ENCODE measurements around the gene SYTL3. TPM values are rescaled to one million over a fixed set of nuclear protein-coding genes. Genes with fewer than 3 reads are reported as not detected.
A peak's percentile ranks its signal among the peaks of the same experiment; 100 is the strongest.

Gene SYTL3
- total RNA-seq, 2 experiments from 2014 or later: 25.8 to 26.9 TPM

- H3K9me3 Mint-ChIP-seq: peaks cover 17% of the 10 kb centered on the region
- DNase-seq: no peak
- H3K4me1 Mint-ChIP-seq: peaks cover 11% of the 10 kb centered on the region
- no peak overlapping the region for H3K4me3 Mint-ChIP-seq
- H3K27me3 Mint-ChIP-seq: no peaks in the 10 kb centered on the region
- H3K36me3 Mint-ChIP-seq (ENCODE audit: low read depth): peaks cover 69% of the 10 kb centered on the region
- H3K27ac Mint-ChIP-seq: peak overlapping the region; percentile 77
- ChIA-PET POLR2A (no interaction called here), CTCF (interaction anchor here (0.6 to 0.7 kb wide), 3 partner anchors 13 to 468 kb away, joined by 3 to 4 read pairs (median 4); no protein-coding TSS in a partner anchor)
Observed at GRCh38 chr6:158739673-158740072, 89.8 kb downstream of the SYTL3 start.

GRCh38 chr6:158743033-158743651, 93.3 kb downstream of the SYTL3 start:
- POLR2A ChIA-PET: interaction anchor here (0.6 to 1.0 kb wide), 2 partner anchors 21 to 366 kb away, joined by 3 to 5 read pairs; no protein-coding TSS in a partner anchor
- H3K27me3 Mint-ChIP-seq: no peaks in the 10 kb centered on the region

GRCh38 chr6:158744986-158745430, 95.2 kb downstream of the SYTL3 start:
- H3K27me3 Mint-ChIP-seq: no peaks in the 10 kb centered on the region
- no peaks in the 10 kb centered on the region for H3K4me1 Mint-ChIP-seq
- ChIA-PET CTCF (interaction anchor here (1.2 kb wide), 1 partner anchor 260 kb away, joined by 3 read pairs; no protein-coding TSS in a partner anchor), POLR2A (no interaction called here)
- no peaks in the 10 kb centered on the region for H3K9me3 Mint-ChIP-seq
- peaks cover 55% of the 10 kb centered on the region for H3K36me3 Mint-ChIP-seq (ENCODE audit: low read depth)
- H3K4me3 Mint-ChIP-seq: no peak overlapping the region
- H3K27ac Mint-ChIP-seq: no peak overlapping the region
- no peak for DNase-seq

More at GRCh38 chr6:158743033-158743651, 93.3 kb downstream of the SYTL3 start:
- DNase-seq: no peak
- CTCF ChIA-PET: interaction anchor here (0.6 to 1.5 kb wide), 8 partner anchors 12 to 365 kb away, joined by 3 to 6 read pairs (median 4); no protein-coding TSS in a partner anchor
- H3K9me3 Mint-ChIP-seq: peaks cover 12% of the 10 kb centered on the region
- H3K4me1 Mint-ChIP-seq: peaks cover 2% of the 10 kb centered on the region
- H3K36me3 Mint-ChIP-seq (ENCODE audit: low read depth): peaks cover 63% of the 10 kb centered on the region
- H3K4me3 Mint-ChIP-seq: no peak overlapping the region
- no peak overlapping the region for H3K27ac Mint-ChIP-seq

GRCh38 chr6:158751224-158751623, 101.4 kb downstream of the SYTL3 start:
- no peak overlapping the region for H3K4me3 Mint-ChIP-seq
- POLR2A ChIA-PET: no interaction called here
- DNase-seq: no peak
- CTCF ChIA-PET: no interaction called here
- H3K9me3 Mint-ChIP-seq: no peaks in the 10 kb centered on the region
- no peak overlapping the region for H3K27ac Mint-ChIP-seq
- peaks cover 14% of the 10 kb centered on the region for H3K36me3 Mint-ChIP-seq (ENCODE audit: low read depth)
- H3K4me1 Mint-ChIP-seq: peaks cover 4% of the 10 kb centered on the region
- H3K27me3 Mint-ChIP-seq: no peaks in the 10 kb centered on the region

GRCh38 chr6:158751921-158752320, 102.1 kb downstream of the SYTL3 start:
- Mint-ChIP-seq H3K27ac (no peak overlapping the region), H3K27me3 (no peaks in the 10 kb centered on the region)
- CTCF ChIA-PET: no interaction called here

GRCh38 chr6:158752613-158753012, 102.8 kb downstream of the SYTL3 start:
- Mint-ChIP-seq H3K9me3 (no peaks in the 10 kb centered on the region), H3K4me1 (peaks cover 4% of the 10 kb centered on the region), H3K36me3 (ENCODE audit: low read depth) (peaks cover 16% of the 10 kb centered on the region), H3K27ac (no peak overlapping the region), H3K4me3 (no peak overlapping the region), H3K27me3 (no peaks in the 10 kb centered on the region)
- ChIA-PET CTCF (interaction anchor here (0.6 to 0.7 kb wide), 2 partner anchors 121 to 219 kb away, joined by 3 to 5 read pairs; no protein-coding TSS in a partner anchor), POLR2A (no interaction called here)
- no peak for DNase-seq

More at GRCh38 chr6:158751921-158752320, 102.1 kb downstream of the SYTL3 start:
- POLR2A ChIA-PET: no interaction called here
- no peak for DNase-seq
- Mint-ChIP-seq H3K4me1 (peaks cover 4% of the 10 kb centered on the region), H3K4me3 (no peak overlapping the region), H3K9me3 (no peaks in the 10 kb centered on the region), H3K36me3 (ENCODE audit: low read depth) (peaks cover 14% of the 10 kb centered on the region)

- Mint-ChIP-seq H3K27ac (no peak overlapping the region), H3K36me3 (ENCODE audit: low read depth) (peaks cover 12% of the 10 kb centered on the region), H3K9me3 (no peaks in the 10 kb centered on the region)
Observed at GRCh38 chr6:158753811-158754210, 104.0 kb downstream of the SYTL3 start.

GRCh38 chr6:158754738-158755137, 104.9 kb downstream of the SYTL3 start:
- no peak for DNase-seq
- CTCF ChIA-PET: interaction anchor here (0.6 to 0.7 kb wide), 2 partner anchors 8 to 1757 kb away, joined by 3 read pairs; no protein-coding TSS in a partner anchor
- Mint-ChIP-seq H3K4me3 (no peak overlapping the region), H3K4me1 (peaks cover 4% of the 10 kb centered on the region), H3K9me3 (no peaks in the 10 kb centered on the region), H3K27me3 (no peaks in the 10 kb centered on the region), H3K27ac (no peak overlapping the region), H3K36me3 (ENCODE audit: low read depth) (peaks cover 10% of the 10 kb centered on the region)
- POLR2A ChIA-PET: no interaction called here

More at GRCh38 chr6:158753811-158754210, 104.0 kb downstream of the SYTL3 start:
- ChIA-PET CTCF (no interaction called here), POLR2A (no interaction called here)
- H3K4me3 Mint-ChIP-seq: no peak overlapping the region
- no peak for DNase-seq
- peaks cover 4% of the 10 kb centered on the region for H3K4me1 Mint-ChIP-seq
- H3K27me3 Mint-ChIP-seq: no peaks in the 10 kb centered on the region

- Mint-ChIP-seq H3K27ac (no peak overlapping the region), H3K4me3 (no peak overlapping the region), H3K27me3 (no peaks in the 10 kb centered on the region), H3K36me3 (ENCODE audit: low read depth) (peaks cover 4% of the 10 kb centered on the region), H3K9me3 (no peaks in the 10 kb centered on the region), H3K4me1 (peaks cover 4% of the 10 kb centered on the region)
- CTCF ChIA-PET: interaction anchor here (1.0 kb wide), 1 partner anchor 14 kb away, joined by 4 read pairs; no protein-coding TSS in a partner anchor
- POLR2A ChIA-PET: no interaction called here
- DNase-seq: no peak
Observed at GRCh38 chr6:158755636-158756035, 105.8 kb downstream of the SYTL3 start.

GRCh38 chr6:158756126-158756525, 106.3 kb downstream of the SYTL3 start:
- H3K36me3 Mint-ChIP-seq (ENCODE audit: low read depth): peaks cover 6% of the 10 kb centered on the region
- peaks cover 4% of the 10 kb centered on the region for H3K4me1 Mint-ChIP-seq
- H3K27me3 Mint-ChIP-seq: no peaks in the 10 kb centered on the region
- H3K4me3 Mint-ChIP-seq: no peak overlapping the region
- POLR2A ChIA-PET: interaction anchor here (0.6 kb wide), 1 partner anchor 146 kb away, joined by 3 read pairs; no protein-coding TSS in a partner anchor
- H3K9me3 Mint-ChIP-seq: no peaks in the 10 kb centered on the region
- CTCF ChIA-PET: interaction anchor here (1.0 kb wide), 1 partner anchor 13 kb away, joined by 4 read pairs; no protein-coding TSS in a partner anchor
- no peak for DNase-seq
- H3K27ac Mint-ChIP-seq: peak overlapping the region; percentile 50

GRCh38 chr6:158756977-158757752, 107.3 kb downstream of the SYTL3 start:
- no peak overlapping the region for H3K27ac Mint-ChIP-seq
- no peak for DNase-seq
- CTCF ChIA-PET: interaction anchor here (1.0 kb wide), 1 partner anchor 9 kb away, joined by 5 read pairs; no protein-coding TSS in a partner anchor
- no peaks in the 10 kb centered on the region for H3K27me3 Mint-ChIP-seq
- H3K36me3 Mint-ChIP-seq (ENCODE audit: low read depth): peaks cover 12% of the 10 kb centered on the region
- H3K4me1 Mint-ChIP-seq: no peaks in the 10 kb centered on the region
- no peaks in the 10 kb centered on the region for H3K9me3 Mint-ChIP-seq
- no peak overlapping the region for H3K4me3 Mint-ChIP-seq
- POLR2A ChIA-PET: no interaction called here

GRCh38 chr6:158757753-158758090, 107.9 kb downstream of the SYTL3 start:
- H3K27ac Mint-ChIP-seq: no peak overlapping the region
- ChIA-PET POLR2A (no interaction called here), CTCF (interaction anchor here (1.0 kb wide), 2 partner anchors 8 to 12 kb away, joined by 3 to 5 read pairs; no protein-coding TSS in a partner anchor)
- DNase-seq: no peak
- H3K27me3 Mint-ChIP-seq: no peaks in the 10 kb centered on the region
- H3K36me3 Mint-ChIP-seq (ENCODE audit: low read depth): peaks cover 13% of the 10 kb centered on the region
- no peak overlapping the region for H3K4me3 Mint-ChIP-seq
- no peaks in the 10 kb centered on the region for H3K9me3 Mint-ChIP-seq
- no peaks in the 10 kb centered on the region for H3K4me1 Mint-ChIP-seq

- peaks cover 15% of the 10 kb centered on the region for H3K36me3 Mint-ChIP-seq (ENCODE audit: low read depth)
- H3K9me3 Mint-ChIP-seq: no peaks in the 10 kb centered on the region
- POLR2A ChIA-PET: no interaction called here
- no peaks in the 10 kb centered on the region for H3K4me1 Mint-ChIP-seq
- H3K27ac Mint-ChIP-seq: no peak overlapping the region
- no peak for DNase-seq
- CTCF ChIA-PET: interaction anchor here (0.6 to 1.0 kb wide), 2 partner anchors 11 to 212 kb away, joined by 3 read pairs; no protein-coding TSS in a partner anchor
- H3K27me3 Mint-ChIP-seq: no peaks in the 10 kb centered on the region
- no peak overlapping the region for H3K4me3 Mint-ChIP-seq
Observed at GRCh38 chr6:158758451-158758860, 108.6 kb downstream of the SYTL3 start.

Data from activated CD4-positive, alpha-beta T cell treated with anti-CD3 and anti-CD28 coated beads, Interleukin-2, amount 10 ng/mL, durations not matched to agents 7 days and 5 days (primary cell).